Fibroblast of mammary gland (primary cell): ENCODE measurements around the gene NCR2.

Experiments
- DNase-seq: peaks from one replicate; pipeline ENCODE4 v3.0.0-alpha.2; 2010; ENCODE audit warnings: low read depth
- H3K4me3 ChIP-seq: 2 replicates; pipeline ENCODE4 v1.5.1; 2011; ENCODE audit warnings: low read depth, mild to moderate bottlenecking, low read length, moderate library complexity; ENCODE audit not compliant: control insufficient read depth
- CTCF ChIP-seq: conservative IDR thresholded peaks from 2 replicates; pipeline ENCODE4 v1.5.1; 2011; ENCODE audit warnings: low read depth, low read length, inconsistent platforms; ENCODE audit not compliant: control insufficient read depth, insufficient read depth

Gene NCR2

GRCh38 chr6:41367061-41367460 is 31.7 kb downstream of the NCR2 start:
- no peak for DNase-seq
- TF ChIP-seq CTCF = no peak

GRCh38 chr6:41367700-41368099 is 32.3 kb downstream of the NCR2 start:
- peak; percentile 47 for DNase-seq
- no peak overlapping the region for H3K4me3 ChIP-seq
- peak; percentile 71 for TF ChIP-seq CTCF

More at GRCh38 chr6:41367061-41367460, 31.7 kb downstream of the NCR2 start:
- H3K4me3 ChIP-seq = no peak overlapping the region

- DNase-seq = no peak
- TF ChIP-seq CTCF = no peak
- no peak overlapping the region for H3K4me3 ChIP-seq
Observed at GRCh38 chr6:41370488-41371111, 35.2 kb downstream of the NCR2 start.

GRCh38 chr6:41371461-41371991 is 36.1 kb downstream of the NCR2 start:
- peak; percentile 20 for DNase-seq
- no peak overlapping the region for H3K4me3 ChIP-seq
- peak; percentile 2 for TF ChIP-seq CTCF

- H3K4me3 ChIP-seq = no peak overlapping the region
- no peak for DNase-seq
- TF ChIP-seq CTCF = no peak
Observed at GRCh38 chr6:41371992-41372831, 36.8 kb downstream of the NCR2 start.

- no peak for DNase-seq
- H3K4me3 ChIP-seq = no peak overlapping the region
- no peak for TF ChIP-seq CTCF
Observed at GRCh38 chr6:41372832-41373626, 37.6 kb downstream of the NCR2 start.
